PC-9 (cell line): Measurements from ENCODE around the gene UGT1A5. TPM values are rescaled to one million over a fixed set of nuclear protein-coding genes. Genes with fewer than 3 reads are reported as not detected.

Experiments used
- Bru-seq: library from RNA; stranded (reverse); fragments of 400-500 nt; gene quantifications from one replicate; lab custom pipeline; 2021; lab: Mats Ljungman, UMichigan
- BruChase-seq, 2 experiments: library from RNA; stranded (reverse); fragments of 400-500 nt; gene quantifications; one replicate each; lab custom pipeline; 2021; lab: Mats Ljungman, UMichigan
- BruUV-seq: library from RNA; stranded (reverse); fragments of 400-500 nt; replicated peaks from 2 replicates; lab custom pipeline; 2021; lab: Mats Ljungman, UMichigan
- CTCF ChIA-PET: fragments of 300-600 bp; sonication (Branson Sonifier 250); formaldehyde crosslinking; loops from one replicate; lab custom pipeline; 2022; ENCODE audit warnings: antibody characterized with exemption; lab: Charles Lee
- POLR2A ChIA-PET: fragments of 300-600 bp; sonication (Branson Sonifier 250); formaldehyde crosslinking; loops from one replicate; lab custom pipeline; 2022; ENCODE audit warnings: antibody characterized with exemption; ENCODE audit not compliant: unreplicated experiment; lab: Charles Lee
- DNase-seq, 2 experiments: peaks; one replicate each; pipeline versions ENCODE4 v3.0.0 to v3.0.0-alpha.2; 2015 to 2022; ENCODE audit warnings: mixed read lengths in 1 of 2
- H2AFZ ChIP-seq: fragments of 200-600 bp; sonication (generic); 2 replicates; pipeline ENCODE4 v1.8.1; 2017; ENCODE audit warnings: antibody characterized with exemption
- H3F3A ChIP-seq: fragments of 200-600 bp; sonication (generic); 2 replicates; pipeline ENCODE4 v1.8.1; 2017; ENCODE audit warnings: antibody characterized with exemption, mild to moderate bottlenecking, low read depth; ENCODE audit not compliant: insufficient read depth
- H3K27ac ChIP-seq: fragments of 200-600 bp; sonication (generic); 2 replicates; pipeline ENCODE4 v1.6.1; 2016; ENCODE audit warnings: mixed run types
- H3K27me3 ChIP-seq: fragments of 200-600 bp; sonication (generic); 2 replicates; pipeline ENCODE4 v1.6.1; 2016; ENCODE audit warnings: low read depth, mixed run types; ENCODE audit not compliant: insufficient read depth
- H3K36me3 ChIP-seq: fragments of 200-600 bp; sonication (generic); 2 replicates; pipeline ENCODE4 v1.6.1; 2016; ENCODE audit warnings: low read depth, mixed run types
- H3K4me1 ChIP-seq: fragments of 200-600 bp; sonication (generic); replicated peaks from 2 replicates; pipeline ENCODE4 v1.6.1; 2016; ENCODE audit warnings: mixed run types; ENCODE audit not compliant: insufficient read depth
- H3K4me2 ChIP-seq: fragments of 200-600 bp; sonication (generic); 2 replicates; pipeline ENCODE4 v1.6.1; 2017; ENCODE audit warnings: mixed run types
- H3K4me3 ChIP-seq: fragments of 200-600 bp; sonication (generic); 2 replicates; pipeline ENCODE4 v1.6.1; 2016; ENCODE audit warnings: mixed run types
- H3K79me2 ChIP-seq: fragments of 200-600 bp; sonication (generic); 2 replicates; pipeline ENCODE4 v1.6.1; 2017; ENCODE audit warnings: low read depth, mixed run types
- H3K9me2 ChIP-seq: fragments of 200-600 bp; sonication (generic); 2 replicates; pipeline ENCODE4 v1.8.1; 2017; ENCODE audit warnings: mild to moderate bottlenecking; ENCODE audit not compliant: insufficient read depth
- H3K9me3 ChIP-seq: fragments of 200-600 bp; sonication (generic); 2 replicates; pipeline ENCODE4 v1.8.1; 2016; ENCODE audit warnings: low read depth; ENCODE audit not compliant: insufficient read depth
- H4K20me1 ChIP-seq: fragments of 200-600 bp; sonication (generic); 2 replicates; pipeline ENCODE4 v1.8.1; 2017; ENCODE audit not compliant: insufficient read depth
- EZH2 ChIP-seq: fragments of 200-600 bp; sonication (generic); IDR thresholded peaks from 2 replicates; pipeline ENCODE4 v1.8.0; 2017; ENCODE audit warnings: antibody characterized with exemption, low read depth
- intact Hi-C: fragments of 100-400 bp; cut with micrococcal nuclease; formaldehyde crosslinking; loops from one replicate; pipeline ENCODE4 v1.10.0; 2022; ENCODE audit not compliant: unreplicated experiment
- long read RNA-seq: library from polyadenylated mRNA; stranded (forward); transcript quantifications from one replicate; pipeline ENCODE4 v2.0.0, GENCODE V29; 2022
- total RNA-seq: library from RNA; stranded (reverse); gene quantifications from 2 replicates; pipeline ENCODE4 v1.2.3, GENCODE V29; 2021
- TF ChIP-seq, protein P1 (sequence below): fragments of 200-600 bp; sonication (generic); conservative IDR thresholded peaks from 2 replicates; pipeline ENCODE4 v1.6.1; 2017; ENCODE audit warnings: mixed run types, antibody characterized with exemption, mild to moderate bottlenecking, moderate library complexity

Gene UGT1A5
- 71.3 and 91.2 TPM in 2 replicates for total RNA-seq
- Bru-seq, nascent RNA: percentile 100 among the genes with signal in this experiment
- percentile 100 among the genes with signal in this experiment for BruChase-seq, experiment 1, labeled RNA remaining after a 2-hour chase
- BruChase-seq, experiment 2, labeled RNA remaining after a 6-hour chase: percentile 91 among the genes with signal in this experiment
- long read RNA-seq: 0 reads

DNA sequence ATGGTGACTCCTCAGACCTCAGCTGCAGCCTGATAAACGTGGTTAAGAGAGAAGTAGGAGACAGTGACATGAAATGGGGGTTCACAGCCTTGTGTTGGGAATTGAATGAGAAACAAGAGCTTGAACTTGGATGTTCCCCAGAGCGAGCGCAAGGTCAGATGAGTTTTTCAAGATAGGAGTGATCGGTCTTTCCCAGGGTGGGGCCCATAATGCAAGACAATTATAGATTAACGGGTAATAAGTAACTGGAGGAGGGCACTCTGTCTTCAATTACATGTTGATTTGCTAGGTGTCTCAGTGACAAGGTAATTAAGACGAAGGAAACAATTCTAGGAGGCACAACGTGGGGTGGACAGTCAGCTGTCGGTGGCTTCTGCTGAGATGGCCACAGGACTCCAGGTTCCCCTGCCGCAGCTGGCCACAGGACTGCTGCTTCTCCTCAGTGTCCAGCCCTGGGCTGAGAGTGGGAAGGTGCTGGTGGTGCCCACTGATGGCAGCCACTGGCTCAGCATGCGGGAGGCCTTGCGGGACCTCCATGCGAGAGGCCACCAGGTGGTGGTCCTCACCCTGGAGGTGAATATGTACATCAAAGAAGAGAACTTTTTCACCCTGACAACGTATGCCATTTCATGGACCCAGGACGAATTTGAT lies at the start of gene UGT1A5:
Gene UGT1A5 (plus strand): TSS at position 297 of the 651 bp plus-strand sequence. CDS start 85 bp downstream, at position 382.
- Histone ChIP-seq H4K20me1 (peaks cover 8% of the 10 kb centered on the region; the same call in 1 of the 2 replicates), H3K4me1 (peaks cover 42% of the 10 kb centered on the region), H3K27ac (peak within 1 kb of the TSS; percentile 22; the same call in 1 of the 2 replicates), H3K4me3 (no peak within 1 kb of the TSS), H3K9me2 (no peaks in the 10 kb centered on the region), H3F3A (peaks cover 78% of the 10 kb centered on the region), H2AFZ (no peak within 1 kb of the TSS), H3K79me2 (peaks cover 100% of the 10 kb centered on the region), H3K27me3 (no peaks in the 10 kb centered on the region), H3K4me2 (no peak within 1 kb of the TSS), H3K9me3 (no peaks in the 10 kb centered on the region), H3K36me3 (peaks cover 97% of the 10 kb centered on the region)
- TF ChIP-seq EZH2: no peak
- TF ChIP-seq, protein P1, sequence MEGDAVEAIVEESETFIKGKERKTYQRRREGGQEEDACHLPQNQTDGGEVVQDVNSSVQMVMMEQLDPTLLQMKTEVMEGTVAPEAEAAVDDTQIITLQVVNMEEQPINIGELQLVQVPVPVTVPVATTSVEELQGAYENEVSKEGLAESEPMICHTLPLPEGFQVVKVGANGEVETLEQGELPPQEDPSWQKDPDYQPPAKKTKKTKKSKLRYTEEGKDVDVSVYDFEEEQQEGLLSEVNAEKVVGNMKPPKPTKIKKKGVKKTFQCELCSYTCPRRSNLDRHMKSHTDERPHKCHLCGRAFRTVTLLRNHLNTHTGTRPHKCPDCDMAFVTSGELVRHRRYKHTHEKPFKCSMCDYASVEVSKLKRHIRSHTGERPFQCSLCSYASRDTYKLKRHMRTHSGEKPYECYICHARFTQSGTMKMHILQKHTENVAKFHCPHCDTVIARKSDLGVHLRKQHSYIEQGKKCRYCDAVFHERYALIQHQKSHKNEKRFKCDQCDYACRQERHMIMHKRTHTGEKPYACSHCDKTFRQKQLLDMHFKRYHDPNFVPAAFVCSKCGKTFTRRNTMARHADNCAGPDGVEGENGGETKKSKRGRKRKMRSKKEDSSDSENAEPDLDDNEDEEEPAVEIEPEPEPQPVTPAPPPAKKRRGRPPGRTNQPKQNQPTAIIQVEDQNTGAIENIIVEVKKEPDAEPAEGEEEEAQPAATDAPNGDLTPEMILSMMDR: no peak
- intact Hi-C loops: no loop called here
- DNase-seq: no peak
- TSS peak; percentile 0 for BruUV-seq
- ChIA-PET POLR2A (no interaction called here), CTCF (interaction anchor here (0.6 to 1.1 kb wide), 2 partner anchors 226 to 430 kb away, joined by 3 read pairs; no protein-coding TSS in a partner anchor)

GRCh38 chr2:233663911-233664310 lies 48.8 kb upstream of the UGT1A5 start:
- Histone ChIP-seq H3K36me3 (no peaks in the 10 kb centered on the region), H3F3A (no peaks in the 10 kb centered on the region), H4K20me1 (no peaks in the 10 kb centered on the region), H3K4me3 (no peak overlapping the region), H3K9me2 (no peaks in the 10 kb centered on the region), H2AFZ (no peak overlapping the region), H3K27me3 (no peaks in the 10 kb centered on the region), H3K4me2 (no peak overlapping the region), H3K27ac (no peak overlapping the region), H3K4me1 (no peaks in the 10 kb centered on the region), H3K79me2 (no peaks in the 10 kb centered on the region), H3K9me3 (peaks cover 18% of the 10 kb centered on the region)
- POLR2A ChIA-PET: no interaction called here
- intact Hi-C loops: no loop called here
- TF ChIP-seq, protein P1: no peak
- no peak for TF ChIP-seq EZH2
- CTCF ChIA-PET: no interaction called here
- peak in 1 of 2 experiments; percentile 37 for DNase-seq
- no TSS peak for BruUV-seq

GRCh38 chr2:233668605-233669260 lies 44.0 kb upstream of the UGT1A5 start:
- no peaks in the 10 kb centered on the region for H4K20me1 ChIP-seq

More at GRCh38 chr2:233668605-233669260, 44.0 kb upstream of the UGT1A5 start:
- intact Hi-C loops: no loop called here
- Histone ChIP-seq H2AFZ (no peak overlapping the region), H3K9me3 (peaks cover 5% of the 10 kb centered on the region; the same call in 1 of the 2 replicates), H3K79me2 (no peaks in the 10 kb centered on the region), H3K4me3 (no peak overlapping the region), H3K27me3 (no peaks in the 10 kb centered on the region), H3K9me2 (no peaks in the 10 kb centered on the region), H3K36me3 (no peaks in the 10 kb centered on the region), H3K4me1 (no peaks in the 10 kb centered on the region), H3K4me2 (no peak overlapping the region), H3F3A (no peaks in the 10 kb centered on the region), H3K27ac (no peak overlapping the region)
- TF ChIP-seq EZH2: no peak
- TF ChIP-seq, protein P1: no peak
- POLR2A ChIA-PET: no interaction called here
- DNase-seq: peak in 1 of 2 experiments; percentile 6
- no TSS peak for BruUV-seq
- CTCF ChIA-PET: no interaction called here
